ENCODE results near the gene CDON. TPM values are rescaled to one million over a fixed set of nuclear protein-coding genes. Genes with fewer than 3 reads are reported as not detected.
"Not testable (repeated sequence)": the region's sequence is repeated elsewhere in the genome, so short reads cannot be mapped to it uniquely, and the experiment has no call there.

The CDON gene
- polyA plus RNA-seq, 1 donor from 2014 or later: not detected

DNA sequence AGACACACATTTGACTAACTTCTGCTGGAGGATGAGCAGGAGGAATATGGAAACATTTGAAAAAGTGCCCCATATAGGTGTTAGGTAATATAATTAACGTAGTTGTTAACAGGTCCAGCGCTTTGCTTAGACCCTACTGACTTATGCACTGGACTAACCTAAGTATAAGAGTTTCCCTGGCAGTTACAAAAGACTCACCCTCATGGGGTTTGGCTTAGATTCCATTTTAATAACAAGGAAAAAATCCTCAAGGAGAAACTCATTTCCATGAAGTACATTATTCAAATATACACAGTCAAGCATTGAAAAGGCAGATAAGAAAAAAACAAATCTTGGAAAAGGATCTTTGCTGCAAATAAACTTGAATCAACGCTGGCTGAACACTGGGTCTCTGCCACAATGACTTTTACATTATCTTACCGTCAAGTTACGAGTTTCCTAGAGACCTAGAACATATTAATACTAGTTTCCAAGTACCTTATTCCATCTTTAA lies 27.7 kb downstream of the CDON start:
- Mint-ChIP-seq H3K36me3 (peaks cover 2% of the 10 kb centered on the region), H3K27ac (no peak overlapping the region), H3K4me3 (no peak overlapping the region)

DNA sequence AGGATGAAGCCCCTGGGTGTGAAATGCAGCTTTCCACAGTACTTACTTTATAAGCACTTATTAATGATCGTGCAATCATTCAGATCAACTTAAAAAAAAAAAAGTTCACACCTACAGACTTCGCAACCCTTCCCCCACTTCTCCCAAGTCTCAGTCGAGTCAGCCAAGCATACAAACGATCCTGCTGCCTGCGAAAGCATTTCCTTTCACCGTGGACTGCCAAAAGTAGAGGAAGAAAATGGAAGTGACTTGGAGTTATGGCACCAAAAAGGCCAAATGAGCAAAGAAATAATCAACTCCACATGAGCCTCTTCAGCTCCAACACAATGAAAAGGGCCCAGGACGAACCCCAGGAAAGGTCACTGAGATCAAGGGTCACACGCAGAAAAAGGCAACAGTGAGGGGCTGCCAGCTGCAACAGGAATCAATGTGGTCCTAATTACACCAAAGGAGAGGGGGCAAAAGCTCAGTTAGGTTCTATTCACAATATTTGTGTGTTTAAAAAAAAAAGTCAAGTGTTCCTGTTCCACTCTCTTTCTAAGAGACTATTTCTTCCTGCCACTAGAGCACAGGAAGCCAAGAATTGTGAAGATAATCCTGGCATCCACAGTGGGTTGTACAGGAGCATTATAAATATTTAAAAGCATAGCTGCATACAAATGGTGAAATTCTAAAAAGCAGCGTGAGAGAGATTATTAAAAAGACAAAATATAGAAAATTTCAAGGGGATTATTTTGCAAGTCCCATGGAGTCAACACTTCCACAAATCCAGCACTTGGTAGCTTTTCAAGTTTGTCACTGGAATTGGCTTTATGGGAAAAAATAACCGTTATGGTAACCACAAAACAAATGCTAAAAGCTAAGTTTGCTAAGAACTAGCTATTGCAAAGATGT lies 28.4 kb downstream of the CDON start:
- H3K27ac Mint-ChIP-seq: no peak overlapping the region
- no peaks in the 10 kb centered on the region for H3K4me1 Mint-ChIP-seq
- peaks cover 13% of the 10 kb centered on the region for H3K27me3 Mint-ChIP-seq
- no peak overlapping the region for H3K4me3 Mint-ChIP-seq
- peaks cover 2% of the 10 kb centered on the region for H3K36me3 Mint-ChIP-seq
- no peaks in the 10 kb centered on the region for H3K9me3 Mint-ChIP-seq

More for the DNA sequence above, 27.7 kb downstream of the CDON start:
- H3K27me3 Mint-ChIP-seq: peaks cover 10% of the 10 kb centered on the region
- H3K9me3 Mint-ChIP-seq: no peaks in the 10 kb centered on the region
- peaks cover 0 to 2% (median 0%) of the 10 kb centered on the region in 3 donors for H3K4me1 Mint-ChIP-seq

DNA sequence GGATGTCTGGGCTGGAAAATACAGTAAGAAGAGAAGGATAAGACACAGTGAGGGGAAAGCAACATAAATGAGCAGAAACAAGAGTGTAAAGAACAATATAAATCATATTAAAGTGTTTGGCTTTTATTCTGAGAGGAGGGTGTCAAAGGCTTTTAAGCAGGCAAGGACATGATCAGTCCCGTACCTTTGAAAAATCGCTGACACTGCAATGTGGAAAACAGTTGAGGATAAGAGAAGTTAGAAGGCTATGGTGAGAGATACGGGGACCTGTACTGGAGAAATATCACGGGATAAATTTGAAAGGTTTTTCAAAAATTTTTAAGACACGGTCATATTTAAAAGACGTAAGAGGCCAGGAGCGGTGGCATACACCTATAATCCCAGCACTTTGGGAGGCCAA lies 30.3 kb downstream of the CDON start:
- Mint-ChIP-seq H3K36me3 (peaks cover 2% of the 10 kb centered on the region), H3K27me3 (peaks cover 13% of the 10 kb centered on the region), H3K27ac (no peak overlapping the region), H3K9me3 (no peaks in the 10 kb centered on the region), H3K4me3 (no peak overlapping the region), H3K4me1 (no peaks in the 10 kb centered on the region)

DNA sequence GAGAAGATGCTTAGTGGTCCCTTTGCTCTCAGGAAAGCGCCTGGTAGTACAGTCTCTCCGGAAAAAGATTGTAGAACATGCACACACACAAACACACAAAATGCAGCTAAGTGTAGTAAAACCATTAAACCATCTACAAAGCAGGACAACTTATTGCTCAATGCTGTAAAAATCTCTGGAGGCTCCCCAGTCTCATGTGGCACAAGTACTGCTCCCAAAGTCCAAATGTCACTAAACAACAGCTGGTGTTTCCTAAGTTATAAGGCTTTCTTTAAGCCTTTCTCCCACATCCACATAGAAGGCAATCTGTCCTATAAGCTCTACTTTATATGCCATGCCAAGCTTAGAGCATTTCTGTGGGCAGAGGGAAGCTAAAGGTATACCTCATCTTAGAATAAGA lies 32.9 kb downstream of the CDON start:
- no peak overlapping the region for H3K27ac Mint-ChIP-seq
- H3K4me3 Mint-ChIP-seq: no peak overlapping the region

DNA sequence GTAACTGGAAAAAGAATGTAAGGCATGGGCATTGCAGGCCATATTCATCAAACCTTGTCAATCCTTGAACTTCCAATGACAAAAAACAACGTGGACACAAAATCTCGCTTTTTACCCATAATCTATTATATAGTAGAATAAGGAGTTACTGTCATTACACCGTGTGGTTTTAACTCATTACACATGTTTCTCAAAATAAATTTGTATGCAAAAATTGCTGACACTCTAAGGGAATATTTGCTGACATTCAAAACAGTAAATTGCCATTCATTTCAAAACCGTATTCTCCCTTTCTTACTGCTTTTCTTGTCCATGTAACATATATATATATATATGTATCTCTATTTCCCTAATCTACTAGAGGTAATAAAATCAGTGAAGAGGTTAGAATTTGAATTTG lies 33.4 kb downstream of the CDON start:
- no peaks in the 10 kb centered on the region for H3K9me3 Mint-ChIP-seq

More for the DNA sequence above, 32.9 kb downstream of the CDON start:
- Mint-ChIP-seq H3K9me3 (no peaks in the 10 kb centered on the region), H3K4me1 (no peaks in the 10 kb centered on the region), H3K36me3 (no peaks in the 10 kb centered on the region), H3K27me3 (peaks cover 10% of the 10 kb centered on the region)

DNA sequence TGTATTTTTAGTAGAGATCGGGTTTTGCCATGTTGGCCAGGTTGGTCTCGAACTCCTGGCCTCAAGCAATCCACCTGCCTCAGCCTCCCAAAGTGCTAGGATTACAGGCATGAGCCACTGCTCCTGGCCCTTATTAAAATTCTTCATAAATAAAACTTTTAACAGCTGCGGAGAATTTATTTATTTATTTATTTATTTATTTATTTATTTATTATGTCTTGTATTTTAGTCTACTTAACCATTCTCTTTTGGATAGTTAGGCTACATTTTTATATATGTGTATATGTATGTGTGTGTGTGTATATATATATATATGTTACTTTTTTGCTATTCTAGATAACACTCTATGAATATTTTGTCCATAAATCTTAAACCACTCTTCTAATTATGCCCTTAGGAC lies 34.1 kb downstream of the CDON start:
- H3K4me3 Mint-ChIP-seq, H3K9me3 Mint-ChIP-seq, H3K4me1 Mint-ChIP-seq, H3K27me3 Mint-ChIP-seq, H3K27ac Mint-ChIP-seq, H3K36me3 Mint-ChIP-seq: not testable (repeated sequence)

More for the DNA sequence above, 33.4 kb downstream of the CDON start:
- no peaks in the 10 kb centered on the region for H3K4me1 Mint-ChIP-seq
- H3K36me3 Mint-ChIP-seq: no peaks in the 10 kb centered on the region
- H3K27me3 Mint-ChIP-seq: peaks cover 10% of the 10 kb centered on the region
- no peak overlapping the region for H3K27ac Mint-ChIP-seq
- no peak overlapping the region for H3K4me3 Mint-ChIP-seq

DNA sequence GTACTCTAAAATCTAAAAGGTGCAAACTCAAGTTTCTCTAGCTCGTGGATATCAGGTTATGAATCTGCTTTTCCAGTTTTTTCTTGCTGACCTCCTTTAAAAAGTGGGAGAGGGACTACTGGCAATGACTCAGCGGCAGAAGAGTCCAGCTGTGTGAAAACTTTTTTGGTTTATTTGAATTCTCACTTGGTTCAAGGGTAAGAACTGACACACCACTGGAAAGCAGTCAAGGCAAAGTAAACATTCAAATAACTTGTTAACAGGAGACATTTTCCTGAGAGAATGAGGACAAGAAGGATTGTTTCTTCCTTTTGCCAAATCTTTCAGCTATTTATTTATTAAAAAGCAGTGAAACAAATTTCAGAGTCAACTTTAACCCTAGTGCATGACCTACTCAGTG lies 36.1 kb downstream of the CDON start:
- no peaks in the 10 kb centered on the region for H3K9me3 Mint-ChIP-seq
- H3K4me3 Mint-ChIP-seq: no peak overlapping the region
- peaks cover 8% of the 10 kb centered on the region for H3K27me3 Mint-ChIP-seq
- H3K36me3 Mint-ChIP-seq: no peaks in the 10 kb centered on the region
- no peaks in the 10 kb centered on the region for H3K4me1 Mint-ChIP-seq
- H3K27ac Mint-ChIP-seq: no peak overlapping the region

DNA sequence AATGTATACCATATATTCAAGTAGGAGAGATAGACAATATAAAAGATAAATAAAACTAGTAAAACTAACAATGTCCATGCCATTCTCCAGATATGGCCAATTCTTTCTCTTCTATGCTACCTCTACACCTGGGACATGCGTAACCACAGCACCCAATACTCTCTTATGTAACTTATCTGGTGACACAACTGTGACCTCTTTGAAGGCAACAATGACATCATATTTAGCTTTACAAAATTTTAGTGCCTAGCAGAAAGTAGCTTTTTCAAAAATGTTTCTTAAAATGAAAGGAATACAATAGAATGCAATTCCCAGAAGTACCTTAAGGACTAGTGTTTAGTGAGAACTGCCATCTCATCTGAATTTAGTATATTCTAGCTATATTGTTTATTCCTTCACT lies 36.8 kb downstream of the CDON start:
- Mint-ChIP-seq H3K9me3 (no peaks in the 10 kb centered on the region), H3K27ac (no peak overlapping the region), H3K36me3 (no peaks in the 10 kb centered on the region), H3K4me1 (no peaks in the 10 kb centered on the region), H3K27me3 (peaks cover 7% of the 10 kb centered on the region), H3K4me3 (no peak overlapping the region)

DNA sequence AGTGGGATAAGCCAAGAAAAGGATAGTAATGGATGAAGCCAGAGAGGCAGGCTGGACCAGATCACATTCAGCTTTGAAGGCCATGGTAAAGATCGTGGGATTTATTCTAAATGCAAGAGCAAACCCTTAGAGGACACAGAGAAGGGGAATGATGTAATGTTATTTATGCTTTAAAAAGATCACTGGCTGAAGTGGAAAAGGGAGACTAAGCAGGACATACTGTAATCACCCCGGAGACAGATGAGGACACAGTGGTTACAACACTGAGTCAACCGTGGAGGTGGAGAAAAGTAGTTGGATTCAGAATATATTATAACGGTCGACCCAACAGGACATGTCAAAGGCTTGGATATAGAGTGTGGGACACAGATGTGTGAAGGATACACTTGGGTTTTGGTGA lies 38.5 kb downstream of the CDON start:
- Mint-ChIP-seq H3K9me3 (no peaks in the 10 kb centered on the region), H3K4me3 (no peak overlapping the region), H3K27ac (no peak overlapping the region), H3K36me3 (no peaks in the 10 kb centered on the region), H3K4me1 (no peaks in the 10 kb centered on the region), H3K27me3 (no peaks in the 10 kb centered on the region)

DNA sequence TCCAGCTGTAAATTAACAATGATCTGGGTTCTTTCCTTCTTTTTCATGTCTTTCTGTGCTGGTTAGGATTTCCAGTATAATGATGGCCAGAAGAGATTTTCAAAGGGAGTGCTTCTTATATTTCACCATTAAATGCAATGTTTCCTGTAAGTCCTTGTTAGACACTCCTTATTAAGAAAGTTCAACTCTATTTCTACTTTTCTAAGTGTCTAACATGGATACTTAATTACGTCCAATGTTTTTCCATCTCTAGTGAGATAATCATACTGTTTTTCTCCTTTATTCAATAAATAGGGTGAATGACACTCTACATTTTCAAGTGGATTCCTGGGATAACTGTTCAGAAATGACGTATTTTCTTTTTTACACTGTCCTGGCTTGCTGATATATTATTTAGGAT lies 49.8 kb downstream of the CDON start:
- Mint-ChIP-seq H3K4me3 (no peak overlapping the region), H3K4me1 (no peaks in the 10 kb centered on the region), H3K9me3 (no peaks in the 10 kb centered on the region), H3K27me3 (peaks cover 2% of the 10 kb centered on the region), H3K36me3 (no peaks in the 10 kb centered on the region), H3K27ac (no peak overlapping the region)

DNA sequence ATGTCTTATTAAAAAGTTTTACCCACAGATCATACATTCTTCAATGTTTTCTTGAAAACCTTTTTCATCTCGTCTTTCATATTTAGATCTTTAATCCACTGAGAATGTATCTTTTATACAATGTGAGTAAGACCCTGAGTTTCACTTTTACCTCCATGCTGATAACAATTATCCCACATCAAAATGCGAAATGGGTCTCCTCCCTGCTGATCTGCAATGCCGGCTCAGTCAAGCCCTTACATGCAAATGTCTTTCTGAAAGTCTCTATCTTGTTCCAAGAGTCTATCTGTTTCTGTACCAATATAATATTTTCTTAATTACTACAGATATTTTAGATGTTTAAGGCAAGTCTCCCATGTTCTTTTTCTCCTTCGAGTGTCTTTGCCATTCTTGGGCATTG lies 50.9 kb downstream of the CDON start:
- Mint-ChIP-seq H3K27me3 (peaks cover 6% of the 10 kb centered on the region), H3K9me3 (no peaks in the 10 kb centered on the region), H3K27ac (no peak overlapping the region), H3K36me3 (no peaks in the 10 kb centered on the region), H3K4me3 (no peak overlapping the region), H3K4me1 (no peaks in the 10 kb centered on the region)

DNA sequence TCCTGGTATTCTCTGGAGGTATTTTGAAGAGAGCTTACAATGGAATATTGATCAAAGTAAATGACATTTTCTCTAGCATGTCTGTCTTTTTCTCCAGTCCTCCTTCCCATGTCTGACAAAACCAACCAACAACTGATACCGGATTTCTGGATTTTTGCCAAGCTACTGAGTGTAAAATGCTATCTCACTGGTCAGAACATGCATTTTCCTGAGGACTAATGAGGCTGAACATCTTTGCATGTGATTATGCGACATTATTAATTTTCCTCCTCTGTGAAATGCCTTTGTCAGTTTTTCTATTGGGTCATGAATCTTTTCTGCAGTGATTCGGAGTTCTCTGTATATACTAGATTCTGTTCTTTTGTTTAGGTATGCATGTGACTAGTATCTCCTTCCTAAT lies 51.4 kb downstream of the CDON start:
- Mint-ChIP-seq H3K27me3 (peaks cover 6% of the 10 kb centered on the region), H3K36me3 (no peaks in the 10 kb centered on the region), H3K4me3 (no peak overlapping the region), H3K27ac (no peak overlapping the region), H3K9me3 (no peaks in the 10 kb centered on the region), H3K4me1 (no peaks in the 10 kb centered on the region)

DNA sequence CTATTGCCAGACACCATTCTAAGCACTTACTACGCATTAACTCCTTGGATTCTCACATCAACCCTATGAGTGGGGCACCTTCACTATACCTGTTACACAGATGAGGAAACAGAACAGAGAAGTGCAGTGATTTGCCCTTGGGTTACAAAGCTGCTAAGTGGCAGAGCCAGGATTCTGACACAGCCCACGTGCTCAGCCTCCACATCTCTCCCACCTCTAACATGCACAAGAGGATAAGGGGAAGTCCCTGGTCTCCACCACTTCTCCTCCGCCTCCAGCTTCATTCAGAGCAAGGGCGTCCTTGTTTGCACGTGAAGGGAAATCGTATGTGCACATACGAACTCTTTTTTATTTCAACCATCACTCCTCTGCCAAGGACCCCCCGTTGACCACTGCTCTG lies 53.7 kb downstream of the CDON start:
- peaks cover 6% of the 10 kb centered on the region for H3K27me3 Mint-ChIP-seq
- no peak overlapping the region for H3K4me3 Mint-ChIP-seq
- no peaks in the 10 kb centered on the region for H3K4me1 Mint-ChIP-seq
- H3K9me3 Mint-ChIP-seq: no peaks in the 10 kb centered on the region
- no peaks in the 10 kb centered on the region for H3K36me3 Mint-ChIP-seq
- H3K27ac Mint-ChIP-seq: no peak overlapping the region

DNA sequence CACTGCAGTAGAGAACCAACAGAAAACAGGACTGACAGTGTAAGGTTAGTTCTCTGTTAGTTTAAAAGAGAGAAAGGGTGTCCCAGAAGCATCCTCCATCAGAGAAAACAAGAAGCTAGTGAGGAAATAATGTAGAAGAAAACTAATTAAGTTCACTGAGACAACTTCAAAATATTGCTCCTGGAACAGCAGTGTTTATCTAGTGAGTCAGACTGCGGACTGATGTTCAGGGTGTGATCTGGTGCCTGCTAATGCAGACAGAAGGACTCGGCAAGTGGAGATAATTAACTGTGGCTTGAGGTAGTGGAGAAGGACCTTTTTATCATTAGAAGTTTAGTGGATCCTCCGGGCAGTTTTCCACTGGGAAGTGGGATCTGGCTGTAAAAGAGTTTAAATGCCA lies 55.4 kb downstream of the CDON start:
- Mint-ChIP-seq H3K36me3 (no peaks in the 10 kb centered on the region), H3K4me3 (no peak overlapping the region), H3K9me3 (no peaks in the 10 kb centered on the region), H3K27me3 (peaks cover 6% of the 10 kb centered on the region), H3K27ac (no peak overlapping the region), H3K4me1 (peaks cover 0 to 2% (median 0%) of the 10 kb centered on the region in 3 donors)

DNA sequence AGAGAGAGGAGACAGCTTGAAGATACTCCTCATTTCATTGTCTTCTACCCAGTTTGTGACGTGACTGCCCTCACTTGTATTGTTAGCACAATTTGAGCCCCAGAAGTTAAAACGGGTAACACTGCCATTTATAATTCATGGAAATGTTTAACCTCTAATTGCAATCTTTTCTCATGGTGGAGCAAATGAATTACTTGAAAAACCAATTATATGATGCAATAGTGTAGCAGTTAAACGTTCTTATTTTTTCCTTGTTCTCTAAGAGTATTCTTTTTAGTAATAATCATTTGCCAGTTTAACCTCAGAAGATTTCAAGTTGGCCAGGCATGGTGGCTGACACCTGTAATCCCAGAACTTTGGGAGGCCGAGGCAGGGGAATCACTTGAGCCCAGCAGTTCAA lies 56.6 kb downstream of the CDON start:
- Mint-ChIP-seq H3K27me3 (peaks cover 4% of the 10 kb centered on the region), H3K27ac (no peak overlapping the region), H3K9me3 (no peaks in the 10 kb centered on the region), H3K4me1 (peaks cover 0 to 2% (median 0%) of the 10 kb centered on the region in 3 donors), H3K36me3 (no peaks in the 10 kb centered on the region), H3K4me3 (no peak overlapping the region)

DNA sequence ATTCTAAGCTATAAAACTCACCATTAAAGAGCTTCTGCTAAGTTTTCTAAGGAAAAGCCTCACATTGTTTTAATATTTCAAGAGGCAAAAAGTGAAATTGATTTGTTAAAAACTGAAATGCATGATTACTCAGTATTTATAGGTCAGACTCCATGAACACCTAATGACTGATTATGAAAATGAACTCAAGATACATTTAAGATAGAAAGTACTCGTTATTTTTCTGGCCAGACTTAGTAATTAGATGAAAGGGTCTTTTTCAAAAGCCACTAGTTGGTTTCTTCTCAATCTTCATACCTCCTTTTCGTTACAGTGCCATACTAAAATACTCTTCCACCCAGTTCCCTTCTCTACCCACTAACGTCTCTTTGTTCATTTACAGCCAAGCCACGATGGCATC lies 60.5 kb downstream of the CDON start:
- H3K9me3 Mint-ChIP-seq: no peaks in the 10 kb centered on the region
- H3K27me3 Mint-ChIP-seq: no peaks in the 10 kb centered on the region
- peaks cover 0 to 2% (median 0%) of the 10 kb centered on the region in 3 donors for H3K4me1 Mint-ChIP-seq
- no peak overlapping the region for H3K4me3 Mint-ChIP-seq
- H3K36me3 Mint-ChIP-seq: no peaks in the 10 kb centered on the region
- no peak overlapping the region for H3K27ac Mint-ChIP-seq
